Progenitor cell of endocrine pancreas (in vitro differentiated cells): Measurements from ENCODE around the gene CDH4. TPM values are rescaled to one million over a fixed set of nuclear protein-coding genes. Genes with fewer than 3 reads are reported as not detected.
A peak's percentile ranks its signal among the peaks of the same experiment; 100 is the strongest.

Experiments used
- DNase-seq: peaks from one replicate; pipeline ENCODE4 v3.0.0; 2021; ENCODE audit warnings: low spot score; ENCODE audit not compliant: unreplicated experiment
- H3K27ac Mint-ChIP-seq: 2 replicates; pipeline ENCODE4 v1.8.0; 2021; ENCODE audit warnings: mild to moderate bottlenecking, moderate library complexity, mixed read lengths
- H3K27me3 Mint-ChIP-seq: 2 replicates; pipeline ENCODE4 v1.8.0; 2021; ENCODE audit warnings: mixed read lengths
- H3K36me3 Mint-ChIP-seq: 2 replicates; pipeline ENCODE4 v1.8.0; 2022; ENCODE audit warnings: mixed read lengths; ENCODE audit not compliant: insufficient read depth
- H3K4me1 Mint-ChIP-seq: 2 replicates; pipeline ENCODE4 v1.8.0; 2021; ENCODE audit warnings: low read depth, mixed read lengths
- H3K4me3 Mint-ChIP-seq: 2 replicates; pipeline ENCODE4 v1.8.0; 2021; ENCODE audit warnings: low read depth, mild to moderate bottlenecking, moderate library complexity, mixed read lengths
- H3K9me3 Mint-ChIP-seq: 2 replicates; pipeline ENCODE4 v1.8.0; 2021; ENCODE audit warnings: low read depth, mixed read lengths
- CTCF ChIP-seq: fragments of 200-600 bp; sonication (generic); IDR thresholded peaks from one replicate; pipeline ENCODE4 v1.5.0; 2021; ENCODE audit warnings: antibody characterized with exemption, mild to moderate bottlenecking; ENCODE audit not compliant: unreplicated experiment
- total RNA-seq: library from RNA; stranded (reverse); gene quantifications from 2 replicates; pipeline ENCODE4 v1.2.1, GENCODE V29; 2021

The CDH4 gene
- total RNA-seq, 1 donor from 2014 or later = 0.43 TPM

GRCh38 chr20:61680096-61680495 lies 428.0 kb downstream of the CDH4 start:
- Mint-ChIP-seq H3K4me3 (no peak overlapping the region), H3K27me3 (peaks cover 44% of the 10 kb centered on the region), H3K27ac (no peak overlapping the region), H3K9me3 (no peaks in the 10 kb centered on the region), H3K36me3 (no peaks in the 10 kb centered on the region), H3K4me1 (no peaks in the 10 kb centered on the region)
- no peak for DNase-seq
- no peak for TF ChIP-seq CTCF

- Mint-ChIP-seq H3K4me3 (no peak overlapping the region), H3K27ac (no peak overlapping the region), H3K4me1 (no peaks in the 10 kb centered on the region), H3K36me3 (no peaks in the 10 kb centered on the region), H3K9me3 (no peaks in the 10 kb centered on the region), H3K27me3 (peaks cover 54% of the 10 kb centered on the region)
- DNase-seq = no peak
- TF ChIP-seq CTCF = no peak
Measured at GRCh38 chr20:61682114-61682995, 430.3 kb downstream of the CDH4 start.

GRCh38 chr20:61682996-61683681 lies 431.1 kb downstream of the CDH4 start:
- Mint-ChIP-seq H3K4me3 (no peak overlapping the region), H3K9me3 (no peaks in the 10 kb centered on the region), H3K27ac (no peak overlapping the region), H3K36me3 (no peaks in the 10 kb centered on the region), H3K27me3 (peaks cover 49% of the 10 kb centered on the region), H3K4me1 (no peaks in the 10 kb centered on the region)
- no peak for DNase-seq
- TF ChIP-seq CTCF = no peak

GRCh38 chr20:61683721-61684120 lies 431.7 kb downstream of the CDH4 start:
- no peaks in the 10 kb centered on the region for H3K36me3 Mint-ChIP-seq
- H3K4me3 Mint-ChIP-seq = no peak overlapping the region
- no peak for DNase-seq
- no peaks in the 10 kb centered on the region for H3K9me3 Mint-ChIP-seq
- H3K4me1 Mint-ChIP-seq = no peaks in the 10 kb centered on the region
- peaks cover 50% of the 10 kb centered on the region for H3K27me3 Mint-ChIP-seq
- H3K27ac Mint-ChIP-seq = peak overlapping the region; percentile 24
- TF ChIP-seq CTCF = no peak

- no peak for TF ChIP-seq CTCF
- DNase-seq = no peak
- peak overlapping the region; percentile 24 for H3K27ac Mint-ChIP-seq
- H3K4me1 Mint-ChIP-seq = no peaks in the 10 kb centered on the region
- no peak overlapping the region for H3K4me3 Mint-ChIP-seq
- H3K27me3 Mint-ChIP-seq = peaks cover 53% of the 10 kb centered on the region
- H3K9me3 Mint-ChIP-seq = no peaks in the 10 kb centered on the region
- H3K36me3 Mint-ChIP-seq = no peaks in the 10 kb centered on the region
Measured at GRCh38 chr20:61684136-61684535, 432.1 kb downstream of the CDH4 start.
